HepG2 (cell line): ENCODE results near the gene HYAL2. TPM values are rescaled to one million over a fixed set of nuclear protein-coding genes. Genes with fewer than 3 reads are reported as not detected.

ENCODE experiments used
- ATM ChIP-seq: fragments of 450-650 bp; IDR thresholded peaks from 2 replicates; pipeline ENCODE4 v1.7.1; 2017; ENCODE audit warnings: mild to moderate bottlenecking, borderline replicate concordance
- GZF1 ChIP-seq: sonication (generic); formaldehyde crosslinking; IDR thresholded peaks from 2 replicates; pipeline ENCODE4 v1.5.1; 2020; ENCODE audit warnings: mild to moderate bottlenecking, missing genetic modification reagents
- JDP2 ChIP-seq: sonication (generic); formaldehyde crosslinking; IDR thresholded peaks from 2 replicates; pipeline ENCODE4 v1.8.1; 2022; ENCODE audit warnings: missing genetic modification reagents, borderline replicate concordance
- KDM2A ChIP-seq: sonication (generic); formaldehyde crosslinking; IDR thresholded peaks from 2 replicates; pipeline ENCODE4 v1.4.0; 2020; ENCODE audit warnings: low read depth, missing genetic modification reagents, borderline replicate concordance
- LBX2 ChIP-seq: sonication (generic); formaldehyde crosslinking; IDR thresholded peaks from 2 replicates; pipeline ENCODE4 v1.5.0; 2020; ENCODE audit warnings: missing genetic modification reagents, mild to moderate bottlenecking, borderline replicate concordance
- MAFF ChIP-seq: IDR thresholded peaks from 2 replicates; pipeline ENCODE4 v1.6.1; 2011; ENCODE audit warnings: low read depth, low read length, improper control_type of control experiment
- NCOR1 ChIP-seq: fragments of 200-600 bp; sonication (generic); IDR thresholded peaks from 2 replicates; pipeline ENCODE4 v1.7.0; 2017; ENCODE audit warnings: antibody characterized with exemption, low read length, borderline replicate concordance
- NPAS2 ChIP-seq: sonication (generic); formaldehyde crosslinking; IDR thresholded peaks from 2 replicates; pipeline ENCODE4 v1.8.0; 2022; ENCODE audit warnings: mild to moderate bottlenecking, missing genetic modification reagents, borderline replicate concordance
- NR2C2 ChIP-seq: sonication (generic); formaldehyde crosslinking; IDR thresholded peaks from 2 replicates; pipeline ENCODE4 v1.4.0; 2020; ENCODE audit warnings: missing genetic modification reagents, mild to moderate bottlenecking, moderate library complexity, borderline replicate concordance
- PCBP1 ChIP-seq: fragments of 200-400 bp; formaldehyde crosslinking; IDR thresholded peaks from 2 replicates; pipeline ENCODE4 v1.6.1; 2017; ENCODE audit warnings: mild to moderate bottlenecking, low read depth, low read length, borderline replicate concordance
- STAT6 ChIP-seq: sonication (generic); formaldehyde crosslinking; IDR thresholded peaks from 2 replicates; pipeline ENCODE4 v1.4.0; 2020; ENCODE audit warnings: missing genetic modification reagents, mild to moderate bottlenecking, borderline replicate concordance
- UBTF ChIP-seq: sonication (generic); formaldehyde crosslinking; IDR thresholded peaks from 2 replicates; pipeline ENCODE4 v1.4.0; 2020; ENCODE audit warnings: mild to moderate bottlenecking, missing genetic modification reagents
- ZBTB25 ChIP-seq: IDR thresholded peaks from 2 replicates; pipeline ENCODE4 v1.6.1; 2018; ENCODE audit warnings: missing genetic modification reagents
- ZNF446 ChIP-seq: sonication (generic); formaldehyde crosslinking; IDR thresholded peaks from 2 replicates; pipeline ENCODE4 v1.5.0; 2020; ENCODE audit warnings: mild to moderate bottlenecking, missing genetic modification reagents
- ZNF552 ChIP-seq: sonication (generic); formaldehyde crosslinking; IDR thresholded peaks from 2 replicates; pipeline ENCODE4 v1.9.0; 2022; ENCODE audit warnings: missing genetic modification reagents, mild to moderate bottlenecking, borderline replicate concordance
- polyA plus RNA-seq, 8 experiments: library from polyadenylated mRNA; depleted of rRNA in 3 of 8; stranded (reverse) in 7 of 8; unstranded in 1 of 8; fragments of >200 nt; fragmentation: Illumina TruSeq in 4 of 8; extraction: Trizol in 4 of 8; gene quantifications; 2 replicates each; pipeline versions ENCODE4 v1.2.1 to v1.2.3, GENCODE V29; 2011 to 2016; ENCODE audit warnings: low read depth in 4 of 8, missing spikeins in 1 of 8, mixed read lengths in 1 of 8; ENCODE audit not compliant: insufficient read depth in 1 of 8
- total RNA-seq, 5 experiments: library from RNA; depleted of rRNA; stranded (reverse); fragments of >200 nt; fragmentation: Illumina TruSeq; extraction: Trizol; gene quantifications; 2 replicates each; pipeline ENCODE4 v1.2.3, GENCODE V29; 2016; ENCODE audit warnings: low read depth in 1 of 5
- TF ChIP-seq, protein P1 (sequence below): sonication (generic); formaldehyde crosslinking; IDR thresholded peaks from 2 replicates; pipeline ENCODE4 v1.4.0; 2020; ENCODE audit warnings: missing genetic modification reagents, borderline replicate concordance

Gene HYAL2
- total and polyA plus RNA-seq, 2 of the 13 experiments (the other 11 are each of a cell fraction or from before 2014, with no cell fraction given): 76.2 to 102 TPM

- TF ChIP-seq STAT6 (CRISPR knock-in tag) (peak; percentile 86; the same call in 1 of the 2 replicates), MAFF (no peak), UBTF (CRISPR knock-in tag) (peak; percentile 85), ATM (no peak), PCBP1 (peak; percentile 86; the same call in 1 of the 2 replicates), ZNF552 (peak; percentile 98), KDM2A (CRISPR knock-in tag) (peak; percentile 95), NR2C2 (CRISPR knock-in tag) (peak; percentile 98), JDP2 (no peak), NCOR1 (no peak), GZF1 (CRISPR knock-in tag) (peak; percentile 88), NPAS2 (CRISPR knock-in tag) (no peak), ZBTB25 (CRISPR knock-in tag) (peak; percentile 75), LBX2 (CRISPR knock-in tag) (peak; percentile 99), ZNF446 (no peak)
- TF ChIP-seq, protein P1, sequence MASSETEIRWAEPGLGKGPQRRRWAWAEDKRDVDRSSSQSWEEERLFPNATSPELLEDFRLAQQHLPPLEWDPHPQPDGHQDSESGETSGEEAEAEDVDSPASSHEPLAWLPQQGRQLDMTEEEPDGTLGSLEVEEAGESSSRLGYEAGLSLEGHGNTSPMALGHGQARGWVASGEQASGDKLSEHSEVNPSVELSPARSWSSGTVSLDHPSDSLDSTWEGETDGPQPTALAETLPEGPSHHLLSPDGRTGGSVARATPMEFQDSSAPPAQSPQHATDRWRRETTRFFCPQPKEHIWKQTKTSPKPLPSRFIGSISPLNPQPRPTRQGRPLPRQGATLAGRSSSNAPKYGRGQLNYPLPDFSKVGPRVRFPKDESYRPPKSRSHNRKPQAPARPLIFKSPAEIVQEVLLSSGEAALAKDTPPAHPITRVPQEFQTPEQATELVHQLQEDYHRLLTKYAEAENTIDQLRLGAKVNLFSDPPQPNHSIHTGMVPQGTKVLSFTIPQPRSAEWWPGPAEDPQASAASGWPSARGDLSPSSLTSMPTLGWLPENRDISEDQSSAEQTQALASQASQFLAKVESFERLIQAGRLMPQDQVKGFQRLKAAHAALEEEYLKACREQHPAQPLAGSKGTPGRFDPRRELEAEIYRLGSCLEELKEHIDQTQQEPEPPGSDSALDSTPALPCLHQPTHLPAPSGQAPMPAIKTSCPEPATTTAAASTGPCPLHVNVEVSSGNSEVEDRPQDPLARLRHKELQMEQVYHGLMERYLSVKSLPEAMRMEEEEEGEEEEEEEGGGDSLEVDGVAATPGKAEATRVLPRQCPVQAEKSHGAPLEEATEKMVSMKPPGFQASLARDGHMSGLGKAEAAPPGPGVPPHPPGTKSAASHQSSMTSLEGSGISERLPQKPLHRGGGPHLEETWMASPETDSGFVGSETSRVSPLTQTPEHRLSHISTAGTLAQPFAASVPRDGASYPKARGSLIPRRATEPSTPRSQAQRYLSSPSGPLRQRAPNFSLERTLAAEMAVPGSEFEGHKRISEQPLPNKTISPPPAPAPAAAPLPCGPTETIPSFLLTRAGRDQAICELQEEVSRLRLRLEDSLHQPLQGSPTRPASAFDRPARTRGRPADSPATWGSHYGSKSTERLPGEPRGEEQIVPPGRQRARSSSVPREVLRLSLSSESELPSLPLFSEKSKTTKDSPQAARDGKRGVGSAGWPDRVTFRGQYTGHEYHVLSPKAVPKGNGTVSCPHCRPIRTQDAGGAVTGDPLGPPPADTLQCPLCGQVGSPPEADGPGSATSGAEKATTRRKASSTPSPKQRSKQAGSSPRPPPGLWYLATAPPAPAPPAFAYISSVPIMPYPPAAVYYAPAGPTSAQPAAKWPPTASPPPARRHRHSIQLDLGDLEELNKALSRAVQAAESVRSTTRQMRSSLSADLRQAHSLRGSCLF (CRISPR knock-in tag): peak; percentile 24; the same call in 1 of the 2 replicates
Measured at GRCh38 chr3:50350527-50351322, 28.2 kb upstream of the HYAL2 start, which contains the start of the genes CYB561D2 and NPRL2 (continued).
